ENCODE results near the gene CPXM1. TPM values are rescaled to one million over a fixed set of nuclear protein-coding genes. Genes with fewer than 3 reads are reported as not detected.

Gene CPXM1
- total and polyA plus RNA-seq, 2 donors (not counting 3 experiments of a cell fraction or from before 2014, with no cell fraction given) = 18.9 to 20.3 TPM

DNA sequence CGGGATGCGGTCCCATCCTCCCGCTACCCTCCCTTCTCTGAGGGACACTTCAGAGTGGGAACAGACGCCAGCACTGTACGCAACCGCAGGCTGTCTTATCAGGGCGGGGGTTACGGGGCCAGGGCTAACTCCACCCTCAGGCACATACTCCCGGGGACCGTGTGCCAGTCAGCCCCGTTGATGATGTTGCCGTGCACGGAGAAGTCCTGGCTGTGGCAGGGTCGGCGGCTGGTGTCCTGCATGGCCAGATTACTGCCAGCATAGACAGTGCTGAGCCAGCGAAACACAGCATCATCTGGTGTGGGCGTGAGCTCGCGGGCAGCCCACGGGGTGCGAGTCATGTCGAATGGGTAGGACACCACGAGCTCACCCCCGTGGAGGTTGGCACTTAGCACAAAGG lies 5.0 kb downstream of the CPXM1 start:
- no peak for FAIRE-seq
- no peaks in the 10 kb centered on the region for H3K79me2 ChIP-seq (ENCODE audit: control insufficient read depth, insufficient read depth, low read length)
- no peak overlapping the region for H3K27ac ChIP-seq (ENCODE audit: insufficient read depth, low read depth, low read length)
- DNase-seq (ENCODE audit: low read depth, low spot score) = no peak
- CTCF ChIA-PET = no interaction called here
- peaks cover 12 to 14% of the 10 kb centered on the region in 2 experiments for H3K27me3 ChIP-seq (ENCODE audit: control insufficient read depth in 2 of 2, insufficient read depth in 2 of 2, low read length in 2 of 2)
- no peak overlapping the region for H3K4me2 ChIP-seq (ENCODE audit: insufficient read depth, low read length)
- dilution Hi-C loops (cut with MboI; ENCODE audit: extremely low pct_ligation_motif_present, low sequenced_read_pairs) (no loop called here), intact Hi-C loops (cut with micrococcal nuclease) (no loop called here)
- no peaks in the 10 kb centered on the region for H3K9me3 ChIP-seq (replicated peaks; ENCODE audit: control insufficient read depth, insufficient read depth, low read length)
- BruUV-seq (replicated peaks) = no TSS peak
- POLR2A ChIA-PET = no interaction called here
- no peaks in the 10 kb centered on the region for H3K9me1 ChIP-seq (replicated peaks; ENCODE audit: control insufficient read depth, extremely low read depth, insufficient read depth, low read length)
- H3K9ac ChIP-seq (replicated peaks; ENCODE audit: extremely low read depth, insufficient read depth, low read length) = no peak overlapping the region
- H4K20me1 ChIP-seq (replicated peaks; ENCODE audit: control insufficient read depth, extremely low read depth, insufficient read depth, low read length) = no peaks in the 10 kb centered on the region
- TF ChIP-seq POLR2A (IDR thresholded peaks at IDR 0.05; ENCODE audit: low read depth, low read length) (no peak), EZH2 (IDR thresholded peaks at IDR 0.05; ENCODE audit: borderline replicate concordance, low read depth, low read length, severe bottlenecking) (no peak), FOS (IDR thresholded peaks at IDR 0.05; ENCODE audit: borderline replicate concordance, insufficient read depth, low read length) (no peak), MYC (IDR thresholded peaks at IDR 0.05; ENCODE audit: low read depth, low read length) (no peak), JUN (IDR thresholded peaks at IDR 0.05; ENCODE audit: borderline replicate concordance, insufficient read depth, insufficient read length, low read depth) (no peak), GATA2 (IDR thresholded peaks at IDR 0.05; ENCODE audit: insufficient read depth, insufficient read length, low read depth, low read length) (no peak), POLR2AphosphoS5 (IDR thresholded peaks at IDR 0.05; ENCODE audit: insufficient read depth, low read depth, low read length) (no peak)
- TF ChIP-seq, protein P1, sequence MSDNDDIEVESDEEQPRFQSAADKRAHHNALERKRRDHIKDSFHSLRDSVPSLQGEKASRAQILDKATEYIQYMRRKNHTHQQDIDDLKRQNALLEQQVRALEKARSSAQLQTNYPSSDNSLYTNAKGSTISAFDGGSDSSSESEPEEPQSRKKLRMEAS (IDR thresholded peaks at IDR 0.05; ENCODE audit: insufficient read depth, insufficient read length) = no peak
- TF ChIP-seq, protein P2, sequence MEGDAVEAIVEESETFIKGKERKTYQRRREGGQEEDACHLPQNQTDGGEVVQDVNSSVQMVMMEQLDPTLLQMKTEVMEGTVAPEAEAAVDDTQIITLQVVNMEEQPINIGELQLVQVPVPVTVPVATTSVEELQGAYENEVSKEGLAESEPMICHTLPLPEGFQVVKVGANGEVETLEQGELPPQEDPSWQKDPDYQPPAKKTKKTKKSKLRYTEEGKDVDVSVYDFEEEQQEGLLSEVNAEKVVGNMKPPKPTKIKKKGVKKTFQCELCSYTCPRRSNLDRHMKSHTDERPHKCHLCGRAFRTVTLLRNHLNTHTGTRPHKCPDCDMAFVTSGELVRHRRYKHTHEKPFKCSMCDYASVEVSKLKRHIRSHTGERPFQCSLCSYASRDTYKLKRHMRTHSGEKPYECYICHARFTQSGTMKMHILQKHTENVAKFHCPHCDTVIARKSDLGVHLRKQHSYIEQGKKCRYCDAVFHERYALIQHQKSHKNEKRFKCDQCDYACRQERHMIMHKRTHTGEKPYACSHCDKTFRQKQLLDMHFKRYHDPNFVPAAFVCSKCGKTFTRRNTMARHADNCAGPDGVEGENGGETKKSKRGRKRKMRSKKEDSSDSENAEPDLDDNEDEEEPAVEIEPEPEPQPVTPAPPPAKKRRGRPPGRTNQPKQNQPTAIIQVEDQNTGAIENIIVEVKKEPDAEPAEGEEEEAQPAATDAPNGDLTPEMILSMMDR (IDR thresholded peaks at IDR 0.05; ENCODE audit: extremely low read depth in 1 of 2, insufficient read depth in 1 of 2, low read depth in 1 of 2, low read length in 2 of 2) = no peak
- H3K4me1 ChIP-seq (ENCODE audit: control insufficient read depth, extremely low read depth, insufficient read depth, low read length) = no peaks in the 10 kb centered on the region
- no peak overlapping the region for H3K4me3 ChIP-seq (replicated peaks in 1 of 3; ENCODE audit: insufficient read depth in 1 of 3, low read depth in 1 of 3, low read length in 3 of 3)
- H3K36me3 ChIP-seq (ENCODE audit: control insufficient read depth in 2 of 2, extremely low read depth in 1 of 2, insufficient read depth in 2 of 2, low read length in 2 of 2) = no peaks in the 10 kb centered on the region
- H2AFZ ChIP-seq (ENCODE audit: low read depth, low read length) = no peak overlapping the region

Data from endothelial cell of umbilical vein (primary cell).